LNCaP clone FGC (cell line): ENCODE data around the gene CCDC157.
"Not testable (repeated sequence)": the region's sequence is repeated elsewhere in the genome, so short reads cannot be mapped to it uniquely, and the experiment has no call there.

ENCODE experiments used
- DNase-seq: peaks from one replicate; pipeline ENCODE4 v3.0.0-alpha.2; 2011; ENCODE audit warnings: low read depth
- H3K4me3 ChIP-seq: 2 replicates; pipeline ENCODE4 v1.5.1; 2011; ENCODE audit warnings: mild to moderate bottlenecking, low read depth, low read length, control low read depth
- CTCF ChIP-seq: IDR thresholded peaks from 2 replicates; pipeline ENCODE4 v1.5.1; 2012; ENCODE audit warnings: mild to moderate bottlenecking; ENCODE audit not compliant: control insufficient read depth, insufficient read depth; ENCODE audit errors: extremely low read depth

Gene CCDC157

GRCh38 chr22:30402028-30402765 is 45.4 kb downstream of the CCDC157 start:
- DNase-seq, result no peak
- no peak for TF ChIP-seq CTCF
- H3K4me3 ChIP-seq, result no peak overlapping the region

- DNase-seq, H3K4me3 ChIP-seq: not testable (repeated sequence)
These were observed 45.9 kb downstream of the CCDC157 start for GRCh38 chr22:30402766-30403104.

- no peak for DNase-seq
- TF ChIP-seq CTCF, result no peak
- H3K4me3 ChIP-seq, result no peak overlapping the region
These were observed 47.5 kb downstream of the CCDC157 start for GRCh38 chr22:30404307-30404706.

GRCh38 chr22:30405731-30406130 is 48.9 kb downstream of the CCDC157 start:
- no peak overlapping the region for H3K4me3 ChIP-seq
- TF ChIP-seq CTCF, result no peak
- DNase-seq, result no peak

- no peak overlapping the region for H3K4me3 ChIP-seq
- DNase-seq, result no peak
- TF ChIP-seq CTCF, result no peak
These were observed 49.6 kb downstream of the CCDC157 start for GRCh38 chr22:30406400-30406799.

- TF ChIP-seq CTCF, result no peak
- DNase-seq, result no peak
- no peak overlapping the region for H3K4me3 ChIP-seq
These were observed 51.7 kb downstream of the CCDC157 start for GRCh38 chr22:30408388-30409102.

GRCh38 chr22:30411780-30412179 is 55.0 kb downstream of the CCDC157 start:
- no peak for TF ChIP-seq CTCF
- DNase-seq, result no peak
- no peak overlapping the region for H3K4me3 ChIP-seq
